Measurements from ENCODE around the gene RTL9. TPM values are rescaled to one million over a fixed set of nuclear protein-coding genes. Genes with fewer than 3 reads are reported as not detected.

RTL9 gene
- total RNA-seq, 1 experiment from 2014 or later = 0.13 TPM

DNA sequence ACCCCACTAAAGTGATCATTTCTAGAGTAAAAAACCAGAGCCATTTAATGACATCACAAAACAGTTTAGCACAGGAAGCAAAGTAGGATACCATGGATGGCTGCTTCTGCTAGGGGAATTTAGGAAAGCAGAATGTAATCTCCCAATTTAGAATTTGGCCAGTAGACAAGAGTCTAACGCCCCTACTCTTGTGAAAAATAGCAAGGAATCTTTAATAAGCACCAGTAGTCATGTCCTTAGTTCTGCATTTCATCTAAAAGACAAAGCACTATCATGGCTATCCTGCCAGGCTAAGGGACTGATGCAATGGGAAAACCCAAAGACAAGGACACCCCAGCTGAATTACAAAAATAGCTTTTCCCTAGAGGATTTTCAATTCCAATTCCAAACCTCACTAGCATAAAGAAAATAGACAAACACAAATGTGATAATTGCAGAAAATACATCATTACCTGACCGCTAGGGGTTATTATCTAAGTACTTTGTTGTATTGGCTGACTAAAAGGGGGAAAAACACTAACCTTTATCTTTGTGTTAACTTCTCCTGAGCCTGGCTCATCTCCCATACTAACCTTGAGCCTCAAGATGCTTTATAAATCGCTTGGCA lies 38.2 kb upstream of the RTL9 start:
- ChIA-PET CTCF (no interaction called here), POLR2A (ENCODE audit: low non-redundant PET) (no interaction called here)
- no peaks in the 10 kb centered on the region for H3K9me3 ChIP-seq (ENCODE audit: low read depth, low read length, poor library complexity, severe bottlenecking)
- intact Hi-C loops (cut with micrococcal nuclease; ENCODE audit: unreplicated experiment) = no loop called here
- no peak overlapping the region for H3K27ac ChIP-seq (ENCODE audit: low read depth, low read length, poor library complexity, severe bottlenecking)
- H3K36me3 ChIP-seq (ENCODE audit: insufficient read depth, low read length, poor library complexity, severe bottlenecking) = no peaks in the 10 kb centered on the region
- no peak for TF ChIP-seq CTCF (conservative IDR thresholded peaks at IDR 0.05; ENCODE audit: low read depth, low read length)
- no peak for TF ChIP-seq EZH2 (IDR thresholded peaks at IDR 0.05; ENCODE audit: borderline replicate concordance, low read depth, low read length, poor library complexity, severe bottlenecking)
- no peaks in the 10 kb centered on the region for H3K4me1 ChIP-seq (ENCODE audit: insufficient read depth, low read length, poor library complexity, severe bottlenecking)
- no peaks in the 10 kb centered on the region for H3K27me3 ChIP-seq (replicated peaks; ENCODE audit: insufficient read depth, low read depth, low read length, poor library complexity)
- no peak overlapping the region for H3K4me3 ChIP-seq (ENCODE audit: low read depth, low read length, poor library complexity, severe bottlenecking)
- no TSS peak for BruUV-seq (replicated peaks)
- DNase-seq (ENCODE audit: low spot score) = no peak

GRCh38 chrX:110321081-110321480 lies 37.6 kb upstream of the RTL9 start:
- POLR2A ChIA-PET (ENCODE audit: low non-redundant PET) = no interaction called here
- no peak overlapping the region for H3K27ac ChIP-seq (ENCODE audit: low read depth, low read length, poor library complexity, severe bottlenecking)
- TF ChIP-seq EZH2 (IDR thresholded peaks at IDR 0.05; ENCODE audit: borderline replicate concordance, low read depth, low read length, poor library complexity, severe bottlenecking) = no peak
- TF ChIP-seq CTCF (conservative IDR thresholded peaks at IDR 0.05; ENCODE audit: low read depth, low read length) = no peak
- no peaks in the 10 kb centered on the region for H3K36me3 ChIP-seq (ENCODE audit: insufficient read depth, low read length, poor library complexity, severe bottlenecking)
- H3K4me1 ChIP-seq (ENCODE audit: insufficient read depth, low read length, poor library complexity, severe bottlenecking) = no peaks in the 10 kb centered on the region
- CTCF ChIA-PET = no interaction called here
- no peak for DNase-seq (ENCODE audit: low spot score)
- no peaks in the 10 kb centered on the region for H3K27me3 ChIP-seq (replicated peaks; ENCODE audit: insufficient read depth, low read depth, low read length, poor library complexity)
- H3K4me3 ChIP-seq (ENCODE audit: low read depth, low read length, poor library complexity, severe bottlenecking) = no peak overlapping the region
- H3K9me3 ChIP-seq (ENCODE audit: low read depth, low read length, poor library complexity, severe bottlenecking) = no peaks in the 10 kb centered on the region
- intact Hi-C loops (cut with micrococcal nuclease; ENCODE audit: unreplicated experiment) = no loop called here
- no TSS peak for BruUV-seq (replicated peaks)

GRCh38 chrX:110321670-110322069 lies 37.0 kb upstream of the RTL9 start:
- no peaks in the 10 kb centered on the region for H3K36me3 ChIP-seq (ENCODE audit: insufficient read depth, low read length, poor library complexity, severe bottlenecking)
- ChIA-PET CTCF (no interaction called here), POLR2A (ENCODE audit: low non-redundant PET) (no interaction called here)
- intact Hi-C loops (cut with micrococcal nuclease; ENCODE audit: unreplicated experiment) = no loop called here
- peaks cover 4% of the 10 kb centered on the region for H3K27me3 ChIP-seq (replicated peaks; ENCODE audit: insufficient read depth, low read depth, low read length, poor library complexity)
- H3K9me3 ChIP-seq (ENCODE audit: low read depth, low read length, poor library complexity, severe bottlenecking) = no peaks in the 10 kb centered on the region
- no peaks in the 10 kb centered on the region for H3K4me1 ChIP-seq (ENCODE audit: insufficient read depth, low read length, poor library complexity, severe bottlenecking)
- no peak for DNase-seq (ENCODE audit: low spot score)
- no peak overlapping the region for H3K4me3 ChIP-seq (ENCODE audit: low read depth, low read length, poor library complexity, severe bottlenecking)
- TF ChIP-seq CTCF (conservative IDR thresholded peaks at IDR 0.05; ENCODE audit: low read depth, low read length) = no peak
- TF ChIP-seq EZH2 (IDR thresholded peaks at IDR 0.05; ENCODE audit: borderline replicate concordance, low read depth, low read length, poor library complexity, severe bottlenecking) = no peak
- no TSS peak for BruUV-seq (replicated peaks)
- H3K27ac ChIP-seq (ENCODE audit: low read depth, low read length, poor library complexity, severe bottlenecking) = no peak overlapping the region

Data from A673 (cell line).